Adipocyte (in vitro differentiated cells): ENCODE results near the gene AIG1.
A peak's percentile ranks its signal among the peaks of the same experiment; 100 is the strongest.
"Not testable (repeated sequence)": the region's sequence is repeated elsewhere in the genome, so short reads cannot be mapped to it uniquely, and the experiment has no call there.

ENCODE experiments used
- DNase-seq: peaks from one replicate; pipeline ENCODE4 v3.0.0-alpha.2; 2015; ENCODE audit warnings: low read depth
- H3K27me3 ChIP-seq: replicated peaks from 2 replicates; pipeline ENCODE4 v1.7.0; 2013; ENCODE audit warnings: mild to moderate bottlenecking, low read length, moderate library complexity; ENCODE audit not compliant: control insufficient read depth, insufficient read depth
- H3K36me3 ChIP-seq: 2 replicates; pipeline ENCODE4 v1.7.0; 2013; ENCODE audit warnings: low read length, mild to moderate bottlenecking, moderate library complexity; ENCODE audit not compliant: control insufficient read depth, insufficient read depth, severe bottlenecking
- H3K4me1 ChIP-seq: 2 replicates; pipeline ENCODE4 v1.7.0; 2013; ENCODE audit warnings: mild to moderate bottlenecking, low read length, moderate library complexity; ENCODE audit not compliant: control insufficient read depth, insufficient read depth
- H3K4me3 ChIP-seq: 2 replicates; pipeline ENCODE4 v1.7.0; 2013; ENCODE audit warnings: mild to moderate bottlenecking, low read length, moderate library complexity
- H3K9ac ChIP-seq: 2 replicates; pipeline ENCODE4 v1.7.0; 2013; ENCODE audit warnings: mild to moderate bottlenecking, low read length, moderate library complexity
- H3K9me3 ChIP-seq: 2 replicates; pipeline ENCODE4 v1.7.0; 2013; ENCODE audit warnings: mild to moderate bottlenecking, low read length, moderate library complexity; ENCODE audit not compliant: control insufficient read depth

Gene AIG1

GRCh38 chr6:143135325-143135724, 74.6 kb downstream of the AIG1 start:
- Histone ChIP-seq H3K4me1 (peaks cover 17% of the 10 kb centered on the region), H3K4me3 (no peak overlapping the region), H3K36me3 (peaks cover 3% of the 10 kb centered on the region), H3K9me3 (peaks cover 23% of the 10 kb centered on the region), H3K27me3 (no peaks in the 10 kb centered on the region), H3K9ac (no peak overlapping the region)
- no peak for DNase-seq

DNA sequence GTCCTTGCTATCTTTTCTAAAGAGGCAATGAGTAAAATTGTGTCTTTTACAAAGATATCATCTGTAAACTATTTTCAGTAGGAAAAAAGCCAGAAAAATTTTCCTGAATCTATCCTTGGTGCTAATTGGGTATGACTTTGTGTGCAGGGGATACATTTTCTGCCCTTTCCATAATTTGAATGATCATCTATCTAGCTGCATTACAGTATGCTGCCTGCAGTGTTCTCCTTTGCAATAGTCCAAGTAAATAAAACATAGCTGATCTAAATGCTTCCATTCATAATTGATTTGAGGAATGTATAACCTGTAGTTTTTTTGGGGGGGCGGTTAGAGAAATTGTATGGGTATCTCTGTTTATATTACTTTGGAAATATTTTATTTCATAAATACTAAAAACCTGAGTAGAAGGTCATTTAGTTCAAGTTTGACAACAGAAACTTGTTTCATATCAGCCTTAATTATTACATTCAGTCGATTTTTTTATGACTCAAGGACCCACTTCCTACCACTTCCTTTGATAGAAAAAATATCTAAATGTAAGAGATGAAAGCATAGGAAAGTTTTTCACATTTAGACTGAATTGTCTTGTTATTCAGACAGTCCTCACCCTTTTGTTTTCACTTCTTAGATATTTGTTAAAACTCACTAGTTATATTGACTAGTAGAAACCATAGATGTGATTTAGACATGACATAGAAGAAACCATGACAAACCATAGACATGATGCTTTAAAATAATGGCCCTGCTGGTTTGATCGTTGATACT, 75.3 kb downstream of the AIG1 start:
- Histone ChIP-seq H3K36me3 (peaks cover 3% of the 10 kb centered on the region), H3K9me3 (peaks cover 19% of the 10 kb centered on the region), H3K4me3 (no peak overlapping the region), H3K27me3 (no peaks in the 10 kb centered on the region), H3K4me1 (peaks cover 17% of the 10 kb centered on the region), H3K9ac (no peak overlapping the region)
- DNase-seq = no peak

- H3K36me3 ChIP-seq = peaks cover 3% of the 10 kb centered on the region
- no peaks in the 10 kb centered on the region for H3K27me3 ChIP-seq
- peaks cover 12% of the 10 kb centered on the region for H3K9me3 ChIP-seq
- no peak for DNase-seq
- H3K4me1 ChIP-seq = peaks cover 22% of the 10 kb centered on the region
- H3K9ac ChIP-seq = no peak overlapping the region
- H3K4me3 ChIP-seq = no peak overlapping the region
Measured at GRCh38 chr6:143136647-143137046, 76.0 kb downstream of the AIG1 start.

- Histone ChIP-seq H3K9me3 (peaks cover 7% of the 10 kb centered on the region), H3K9ac (no peak overlapping the region), H3K4me1 (peaks cover 23% of the 10 kb centered on the region), H3K36me3 (peaks cover 3% of the 10 kb centered on the region), H3K27me3 (no peaks in the 10 kb centered on the region), H3K4me3 (no peak overlapping the region)
- peak; percentile 24 for DNase-seq
Measured at GRCh38 chr6:143139239-143139784, 78.6 kb downstream of the AIG1 start.

- not testable (repeated sequence) for H3K4me3 ChIP-seq, H3K36me3 ChIP-seq, DNase-seq, H3K9me3 ChIP-seq, H3K9ac ChIP-seq, H3K27me3 ChIP-seq
- peaks cover 23% of the 10 kb centered on the region for H3K4me1 ChIP-seq
Measured at GRCh38 chr6:143139884-143140283, 79.2 kb downstream of the AIG1 start.

DNA sequence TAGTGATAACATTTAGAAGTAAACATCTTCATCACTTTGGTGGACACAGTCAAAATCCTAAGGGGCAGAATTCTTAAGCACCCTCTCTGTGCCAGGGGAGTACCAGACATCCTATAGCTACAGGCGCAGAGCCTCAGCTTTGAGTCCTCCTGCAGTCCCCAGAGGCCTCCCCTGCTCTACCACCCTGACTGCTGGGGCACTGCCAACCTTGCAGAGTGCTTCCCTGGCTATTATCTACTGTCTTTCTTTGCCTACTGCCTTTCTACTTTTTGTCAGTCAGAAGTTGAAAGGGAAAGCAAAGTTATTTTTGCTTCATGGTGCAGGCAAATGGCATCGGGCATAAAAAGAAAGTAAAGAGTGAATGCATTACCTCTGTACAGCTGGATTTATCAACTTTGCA, 80.1 kb downstream of the AIG1 start:
- no peak for DNase-seq
- peaks cover 3% of the 10 kb centered on the region for H3K36me3 ChIP-seq
- no peaks in the 10 kb centered on the region for H3K27me3 ChIP-seq
- peaks cover 7% of the 10 kb centered on the region for H3K9me3 ChIP-seq
- H3K4me3 ChIP-seq = no peak overlapping the region
- H3K9ac ChIP-seq = no peak overlapping the region
- H3K4me1 ChIP-seq = peaks cover 15% of the 10 kb centered on the region

GRCh38 chr6:143141442-143141841, 80.8 kb downstream of the AIG1 start:
- Histone ChIP-seq H3K9me3 (peaks cover 7% of the 10 kb centered on the region), H3K9ac (no peak overlapping the region), H3K4me3 (no peak overlapping the region), H3K27me3 (no peaks in the 10 kb centered on the region), H3K36me3 (peaks cover 3% of the 10 kb centered on the region), H3K4me1 (peaks cover 14% of the 10 kb centered on the region)
- no peak for DNase-seq

- Histone ChIP-seq H3K4me1 (peaks cover 4% of the 10 kb centered on the region), H3K36me3 (no peaks in the 10 kb centered on the region), H3K27me3 (no peaks in the 10 kb centered on the region), H3K9me3 (no peaks in the 10 kb centered on the region), H3K4me3 (no peak overlapping the region), H3K9ac (no peak overlapping the region)
- DNase-seq = no peak
Measured at GRCh38 chr6:143146186-143146851, 85.6 kb downstream of the AIG1 start.

DNA sequence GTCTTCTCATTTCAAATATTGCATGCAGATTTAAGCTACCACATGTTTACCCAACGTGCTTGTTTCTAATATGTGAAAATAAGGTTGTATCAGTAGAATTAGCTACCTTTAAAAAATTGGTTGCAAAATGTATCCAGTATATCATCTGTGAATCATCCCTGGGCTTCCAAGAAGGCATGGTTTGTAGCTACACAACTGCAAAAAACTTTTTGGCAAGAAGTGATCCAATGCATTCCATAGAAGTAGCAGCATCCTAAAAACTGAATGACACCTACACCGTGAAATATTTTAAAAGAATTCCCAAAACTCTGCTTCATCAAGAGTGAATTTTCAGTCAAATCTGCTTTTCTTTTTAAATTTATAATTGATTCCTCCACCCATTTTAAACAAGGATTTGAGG, 89.1 kb downstream of the AIG1 start:
- DNase-seq = peak; percentile 27
- no peaks in the 10 kb centered on the region for H3K9me3 ChIP-seq
- H3K9ac ChIP-seq = no peak overlapping the region
- H3K36me3 ChIP-seq = no peaks in the 10 kb centered on the region
- H3K4me3 ChIP-seq = no peak overlapping the region
- no peaks in the 10 kb centered on the region for H3K4me1 ChIP-seq
- no peaks in the 10 kb centered on the region for H3K27me3 ChIP-seq

DNA sequence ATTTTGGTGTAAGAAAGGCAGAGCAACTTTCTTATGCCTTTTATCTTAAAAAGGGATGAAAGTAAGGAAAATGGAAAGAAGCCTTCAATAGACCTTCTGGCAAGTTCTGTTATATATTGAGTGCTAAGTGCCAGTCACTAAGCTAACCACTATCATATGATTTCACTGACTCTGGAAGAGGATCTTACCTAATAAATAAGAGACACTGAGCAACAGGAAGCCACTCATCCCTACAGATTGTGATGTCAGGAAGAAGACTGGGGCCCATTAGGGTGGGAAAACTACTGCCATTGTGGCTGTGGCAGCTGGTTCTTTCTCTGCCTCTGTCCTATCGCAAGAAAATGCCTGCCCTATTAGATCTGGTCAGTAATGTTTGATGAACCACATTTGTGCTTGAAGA, 89.6 kb downstream of the AIG1 start:
- Histone ChIP-seq H3K9me3 (no peaks in the 10 kb centered on the region), H3K4me3 (no peak overlapping the region), H3K27me3 (no peaks in the 10 kb centered on the region), H3K9ac (no peak overlapping the region), H3K36me3 (no peaks in the 10 kb centered on the region), H3K4me1 (no peaks in the 10 kb centered on the region)
- DNase-seq = no peak

DNA sequence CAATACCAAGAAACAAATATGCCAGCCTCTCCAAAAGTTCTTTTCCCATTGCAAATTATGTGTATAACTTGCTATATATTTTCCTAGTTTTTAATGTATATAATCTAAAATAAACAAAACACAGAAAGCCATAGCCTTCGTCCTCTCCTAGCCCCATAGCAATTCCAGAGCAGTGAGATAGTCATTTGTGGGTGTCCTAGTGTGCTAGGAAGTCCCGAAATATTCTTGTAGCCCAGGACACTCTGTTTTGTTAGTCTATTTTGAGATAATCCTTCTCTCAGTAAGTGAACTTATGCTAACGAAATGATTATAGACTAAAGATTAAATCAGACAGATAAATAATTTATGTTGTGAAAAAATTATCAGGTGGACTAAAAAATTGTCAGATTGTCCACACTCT, 90.7 kb downstream of the AIG1 start:
- DNase-seq = no peak
- no peaks in the 10 kb centered on the region for H3K9me3 ChIP-seq
- no peak overlapping the region for H3K4me3 ChIP-seq

More for the DNA sequence above, 90.7 kb downstream of the AIG1 start:
- Histone ChIP-seq H3K27me3 (no peaks in the 10 kb centered on the region), H3K4me1 (no peaks in the 10 kb centered on the region), H3K9ac (no peak overlapping the region), H3K36me3 (no peaks in the 10 kb centered on the region)
